HG02759 (cell line): ENCODE data around the gene LGALS8.
"Not testable (repeated sequence)": the region's sequence is repeated elsewhere in the genome, so short reads cannot be mapped to it uniquely, and the experiment has no call there.

Experiments
- ATAC-seq: cut with Tn5 transposase; IDR thresholded peaks from one replicate; pipeline ENCODE4 v1.9.1; 2021; ENCODE audit warnings: mild to moderate bottlenecking, moderate library complexity; ENCODE audit not compliant: unreplicated experiment

The LGALS8 gene

DNA sequence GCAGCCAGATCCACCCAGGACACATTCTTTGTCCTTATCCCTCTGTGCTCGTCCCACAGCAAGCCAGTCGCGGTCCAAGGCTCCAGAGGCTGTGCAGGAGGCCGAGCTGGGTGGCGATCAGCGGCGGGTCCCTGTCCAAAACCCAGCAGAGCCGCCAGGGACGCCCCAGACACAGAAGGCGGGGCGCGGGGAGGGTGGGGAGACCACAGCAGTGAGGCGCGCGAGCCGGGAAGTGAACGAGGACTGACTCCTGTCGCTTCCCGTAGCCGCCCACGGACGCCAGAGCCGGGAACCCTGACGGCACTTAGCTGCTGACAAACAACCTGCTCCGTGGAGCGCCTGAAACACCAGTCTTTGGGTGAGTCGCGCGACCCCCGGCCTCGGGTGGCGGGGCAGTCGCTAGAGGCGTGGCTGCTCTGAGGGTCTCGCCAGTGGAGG is at the start of gene LGALS8:
Gene LGALS8 (plus strand): TSS at position 279 of the 438 bp plus-strand sequence. CDS start 2,089 bp downstream, outside the sequence.
- peak; percentile 72 for ATAC-seq

DNA sequence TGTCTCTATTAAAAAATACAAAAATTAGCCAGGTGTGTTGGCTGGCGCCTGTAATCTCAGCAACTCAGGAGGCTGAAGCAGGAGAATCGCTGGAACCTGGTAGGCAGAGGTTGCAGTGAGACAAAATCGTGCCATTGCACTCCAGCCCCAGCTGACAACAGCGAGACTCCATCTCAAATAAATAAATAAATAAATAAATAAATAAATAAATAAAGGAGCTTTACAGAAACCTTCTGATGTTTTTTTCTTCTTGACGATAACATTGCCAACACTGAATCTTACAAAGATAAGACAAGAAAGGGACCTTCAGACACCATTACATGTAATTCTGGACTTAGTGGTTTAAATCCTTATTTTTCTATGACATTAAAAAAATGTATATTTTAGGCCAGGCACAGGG is 47.8 kb upstream of the LGALS8 start:
- ATAC-seq, result no peak

DNA sequence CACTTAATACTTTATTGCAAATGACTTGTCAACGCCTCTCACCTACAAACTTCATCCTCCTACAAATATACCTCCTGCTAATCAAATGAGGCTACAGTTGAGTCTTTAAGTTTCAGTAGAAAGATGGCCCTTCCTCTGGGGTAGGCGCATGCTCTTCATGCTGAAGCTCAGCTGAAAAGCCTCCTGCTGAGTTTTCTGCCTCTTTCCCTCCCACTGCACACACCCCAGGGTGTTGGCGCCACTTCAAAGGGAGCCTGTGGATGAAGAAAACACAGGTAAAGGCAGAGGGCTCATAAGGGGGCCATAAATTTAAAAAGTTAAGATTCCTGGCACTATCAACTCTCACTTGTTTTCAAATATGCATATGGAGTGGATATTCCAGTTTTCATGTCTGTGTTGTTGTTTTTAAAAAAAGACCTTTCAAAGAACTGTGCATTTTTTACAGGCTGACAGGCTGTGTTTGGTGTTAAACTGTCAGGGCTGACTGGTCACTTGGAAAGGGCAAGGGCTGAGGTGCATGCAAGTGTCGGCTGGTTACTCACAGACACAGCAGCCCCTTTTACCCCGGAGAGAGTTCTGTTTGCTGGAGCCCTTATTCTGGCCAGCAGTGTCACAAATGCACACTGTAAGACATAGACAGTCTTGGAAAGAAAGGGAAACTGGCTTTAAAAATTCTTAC is 42.9 kb upstream of the LGALS8 start:
- ATAC-seq, result no peak

GRCh38 chr1:236484310-236484971 is 39.3 kb upstream of the LGALS8 start:
- no peak for ATAC-seq

DNA sequence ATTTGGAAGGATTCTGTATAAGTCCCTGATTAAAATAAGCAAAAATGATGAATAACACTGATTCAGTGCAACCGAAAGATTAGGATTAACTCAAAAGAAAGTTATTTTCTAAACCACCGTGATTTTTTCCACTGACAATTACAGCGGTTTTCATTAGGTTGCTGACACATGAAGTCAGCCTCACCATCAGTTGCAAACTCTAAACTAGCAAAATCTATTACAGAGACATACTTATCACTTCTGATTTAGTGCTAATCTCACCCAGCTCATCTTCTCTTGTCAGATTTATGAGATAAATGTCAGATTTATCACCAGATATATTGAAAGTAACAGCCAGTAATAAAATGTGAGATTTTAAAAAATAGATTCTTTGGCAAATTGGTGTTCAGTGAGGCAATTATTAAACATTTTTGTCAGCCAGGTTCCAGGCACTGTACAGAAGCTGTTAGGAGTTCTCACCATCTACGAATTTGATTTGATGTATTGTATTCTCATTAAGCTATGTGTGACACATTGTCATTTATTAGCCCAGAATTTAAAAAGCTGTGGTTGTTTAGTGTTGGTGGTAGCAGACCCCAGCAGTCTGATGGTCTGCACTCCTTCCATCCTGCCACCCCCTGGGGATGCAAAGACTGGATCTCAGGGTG is 37.3 kb upstream of the LGALS8 start:
- no peak for ATAC-seq

DNA sequence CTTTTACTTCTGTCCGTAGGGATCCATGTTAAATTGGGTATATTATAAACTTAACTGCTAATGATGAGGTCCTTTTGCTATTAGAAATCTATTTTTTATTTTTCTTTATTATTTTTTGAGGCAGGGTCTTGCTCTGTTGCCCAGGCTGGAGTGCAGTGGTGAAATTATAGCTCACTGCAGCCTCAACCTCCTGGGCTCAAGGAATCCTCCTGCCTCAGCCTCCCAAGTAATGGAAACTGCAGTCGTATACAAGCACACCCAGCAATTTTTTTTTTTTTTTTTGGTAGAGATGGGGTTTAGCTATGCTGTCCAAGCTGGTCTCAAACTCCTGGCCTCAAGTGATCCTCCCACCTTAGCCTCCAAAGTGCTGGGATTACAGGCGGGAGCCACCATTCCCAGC is 34.6 kb upstream of the LGALS8 start:
- ATAC-seq, result not testable (repeated sequence)

DNA sequence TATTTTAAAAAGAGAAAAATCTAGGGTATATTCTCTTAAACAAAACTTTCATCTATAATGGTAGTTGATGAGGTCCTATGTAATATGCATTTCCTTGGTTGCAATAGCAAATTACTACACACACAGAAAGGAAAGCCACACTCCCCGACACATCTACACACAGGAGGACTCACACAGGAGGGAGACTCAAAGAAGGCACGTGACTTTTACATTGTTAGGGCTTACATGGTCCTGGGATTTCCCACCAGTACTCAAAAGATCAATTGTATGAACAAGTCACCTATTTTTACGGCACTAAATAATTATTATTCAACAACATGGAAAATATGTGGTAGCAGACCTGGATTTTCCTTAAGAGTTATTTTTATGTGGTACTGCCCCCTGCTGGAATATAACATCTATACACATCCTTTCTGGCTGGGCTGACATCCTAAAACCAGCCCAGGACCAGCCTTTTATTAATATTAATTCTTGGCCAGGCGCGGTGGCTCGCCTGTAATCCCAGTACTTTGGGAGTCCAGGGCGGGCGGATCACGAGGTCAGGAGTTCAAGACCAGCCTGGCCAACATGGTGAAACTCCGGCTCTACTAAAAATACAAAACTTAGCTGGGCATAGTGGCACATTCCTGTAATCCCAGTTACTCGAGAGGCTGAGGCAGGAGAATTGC is 33.9 kb upstream of the LGALS8 start:
- ATAC-seq, result no peak

DNA sequence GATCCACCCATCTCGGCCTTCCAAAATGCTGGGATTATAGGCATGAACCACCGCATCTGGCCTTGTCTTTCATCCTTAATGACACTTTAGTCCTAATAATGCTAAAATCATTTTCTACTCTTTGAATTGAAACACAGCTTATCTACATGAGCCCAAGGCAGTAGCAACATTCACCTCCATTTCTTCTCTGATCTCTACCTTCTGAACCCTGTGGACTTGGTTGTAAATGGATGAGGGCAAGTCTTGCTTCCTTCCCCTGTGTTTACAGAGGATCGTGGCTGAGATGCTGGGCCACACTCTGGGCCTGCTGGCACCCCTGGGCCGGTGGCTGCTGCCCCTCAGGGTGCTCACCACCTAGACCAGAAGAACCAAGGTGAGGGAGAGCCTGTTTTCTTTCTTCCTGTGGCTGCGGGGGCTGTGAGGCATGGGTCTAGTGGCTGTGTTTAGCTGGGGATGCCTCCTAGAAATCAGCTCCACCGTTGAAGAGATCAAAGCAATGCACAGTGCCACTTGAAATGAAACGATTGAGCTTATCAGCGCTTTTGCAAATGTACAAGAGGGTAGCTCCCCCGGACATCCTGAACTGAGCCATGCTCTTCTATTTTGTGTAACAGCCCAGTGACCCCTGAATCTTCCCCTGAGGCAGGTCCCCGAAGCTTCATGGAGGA is 32.2 kb upstream of the LGALS8 start:
- ATAC-seq, result no peak

DNA sequence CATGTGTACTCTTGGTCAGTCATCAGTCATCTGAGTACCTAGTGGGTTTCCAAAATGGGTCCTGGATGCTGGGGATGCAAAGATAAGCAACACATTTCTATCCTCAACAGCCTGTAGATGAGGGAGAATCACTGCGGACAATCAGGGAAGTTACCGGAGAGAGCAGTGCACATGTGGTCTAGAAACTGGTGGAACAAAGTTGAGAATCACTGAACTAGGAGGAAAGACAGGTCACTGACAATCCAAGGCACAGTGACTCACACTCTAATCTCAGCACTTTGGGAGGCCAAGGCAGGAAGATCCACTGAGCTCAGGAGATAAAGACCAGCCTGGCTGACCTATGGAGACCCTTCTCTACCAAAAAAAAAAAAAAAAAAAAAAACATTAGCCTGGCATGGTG is 31.4 kb upstream of the LGALS8 start:
- ATAC-seq, result no peak

GRCh38 chr1:236494082-236494481 is 29.7 kb upstream of the LGALS8 start:
- no peak for ATAC-seq

- ATAC-seq, result no peak
Measured at GRCh38 chr1:236494586-236495466, 29.0 kb upstream of the LGALS8 start.

GRCh38 chr1:236495467-236496112 is 28.2 kb upstream of the LGALS8 start:
- ATAC-seq, result no peak

DNA sequence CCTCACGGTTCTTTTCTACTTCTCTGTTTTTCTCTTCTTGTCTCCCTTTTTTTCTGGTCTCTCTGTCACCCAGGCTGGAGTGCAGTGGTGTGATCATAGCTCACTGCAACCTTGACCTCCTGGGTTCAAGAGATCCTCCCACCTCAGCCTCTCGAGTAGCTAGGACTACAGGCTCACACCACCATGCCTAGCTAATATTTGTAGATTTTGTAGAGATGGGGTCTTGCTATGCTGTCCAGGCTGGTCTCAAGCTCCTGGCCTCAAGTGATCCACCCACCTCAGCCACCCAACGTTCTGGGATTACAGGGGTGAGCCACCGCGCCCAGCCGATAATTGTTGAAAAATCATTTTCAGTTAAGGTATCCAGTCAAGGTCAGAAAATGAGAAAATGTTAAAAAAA is 25.9 kb upstream of the LGALS8 start:
- ATAC-seq, result no peak

- no peak for ATAC-seq
Measured at GRCh38 chr1:236501093-236501492, 22.7 kb upstream of the LGALS8 start.

DNA sequence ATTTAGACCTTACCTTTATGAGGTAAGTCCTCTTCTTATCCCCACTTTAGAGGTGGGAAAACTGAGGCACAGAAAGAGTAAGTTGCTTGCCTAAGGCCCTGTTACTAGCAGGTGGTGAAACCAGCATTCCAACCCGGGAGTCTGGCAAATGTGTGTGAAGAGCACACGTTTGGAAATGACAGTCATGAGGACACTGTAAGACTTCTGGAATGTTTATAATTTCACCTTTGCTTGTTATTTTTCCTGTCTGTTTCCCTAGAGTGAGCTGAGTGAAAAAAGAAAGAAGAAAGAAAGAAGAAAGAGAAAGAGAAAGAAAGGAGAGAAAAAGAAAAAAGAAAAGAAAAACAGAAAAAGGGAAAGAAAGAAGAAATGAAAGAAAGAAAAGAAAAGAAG is 21.2 kb upstream of the LGALS8 start:
- ATAC-seq, result no peak

DNA sequence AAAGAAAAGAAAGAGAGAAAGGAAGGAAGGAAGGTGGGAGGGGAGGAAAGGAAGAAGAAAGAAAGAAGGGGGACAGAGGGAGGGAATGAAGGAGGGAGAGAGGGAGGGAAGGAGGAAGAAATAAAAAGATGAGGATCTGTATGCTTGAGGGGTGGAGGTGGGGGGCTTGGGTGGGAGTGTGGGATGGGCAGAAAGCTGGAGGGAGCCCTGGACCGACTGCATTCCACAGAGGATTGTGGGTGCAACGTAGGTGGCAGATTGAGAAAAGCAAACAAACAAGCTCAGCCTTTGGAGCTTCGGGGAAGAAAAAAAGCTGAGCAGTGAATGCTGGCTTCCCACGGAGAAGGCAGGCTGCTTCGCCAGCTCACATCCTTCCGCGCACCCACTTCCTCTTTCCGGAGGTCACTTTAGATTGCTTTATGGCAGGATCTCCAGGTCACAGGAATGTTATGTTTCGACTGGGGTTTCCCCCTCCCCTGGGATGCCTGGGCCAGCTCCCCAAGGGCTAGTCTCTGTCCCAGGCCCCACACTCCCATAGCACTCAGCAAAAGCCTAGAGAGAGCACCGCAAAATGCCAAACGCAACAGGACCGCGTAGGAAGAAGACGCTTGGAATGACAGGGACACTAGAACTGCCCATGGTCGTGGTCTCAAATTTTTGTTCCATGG is 20.7 kb upstream of the LGALS8 start:
- ATAC-seq, result no peak

GRCh38 chr1:236504338-236504737 is 19.4 kb upstream of the LGALS8 start:
- ATAC-seq, result not testable (repeated sequence)

- no peak for ATAC-seq
Measured at GRCh38 chr1:236507022-236507700, 16.6 kb upstream of the LGALS8 start.
